HTR-8/SVneo (cell line): ENCODE results near the gene APOB.

Source experiments
- DNase-seq: peaks from one replicate; pipeline ENCODE4 v3.0.0; 2011; ENCODE audit warnings: low spot score, mixed read lengths; ENCODE audit not compliant: insufficient read length
- FAIRE-seq: peaks from 2 replicates; lab custom pipeline; 2011; peaks lifted over from hg19 to GRCh38; lab: Jason Lieb, UNC

APOB gene

GRCh38 chr2:21021430-21021829 is 22.4 kb downstream of the APOB start:
- no peak for DNase-seq
- FAIRE-seq = no peak

DNA sequence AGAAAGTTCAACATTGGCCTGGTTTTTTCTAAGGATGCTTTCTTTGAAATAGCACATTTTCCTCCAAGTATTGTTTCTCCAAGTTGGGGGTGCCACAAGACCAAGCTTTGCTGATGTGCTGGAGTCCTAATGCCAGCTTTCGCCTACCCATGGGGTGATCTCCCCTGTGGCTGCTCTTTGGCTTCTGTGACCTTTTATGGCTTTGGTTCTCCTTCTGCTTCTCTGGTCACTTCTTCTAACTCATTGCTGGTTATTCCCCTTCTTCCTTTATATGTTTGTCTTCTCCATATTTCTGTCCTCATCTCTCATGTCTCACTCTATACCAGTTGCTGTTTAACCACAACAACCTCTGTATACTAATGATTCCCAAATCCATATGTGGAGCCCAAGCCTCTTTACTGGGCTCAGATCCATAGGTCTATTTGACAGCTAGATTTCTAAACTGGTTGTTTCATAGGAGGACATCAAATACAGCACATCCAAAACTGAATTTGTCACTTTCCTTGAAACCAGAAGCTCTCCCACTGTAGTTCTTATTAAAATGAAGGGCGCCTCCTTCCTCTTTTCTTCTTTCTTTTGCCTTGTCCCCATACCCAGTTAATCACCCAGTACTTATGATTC is 23.1 kb downstream of the APOB start:
- FAIRE-seq = no peak
- DNase-seq = no peak

DNA sequence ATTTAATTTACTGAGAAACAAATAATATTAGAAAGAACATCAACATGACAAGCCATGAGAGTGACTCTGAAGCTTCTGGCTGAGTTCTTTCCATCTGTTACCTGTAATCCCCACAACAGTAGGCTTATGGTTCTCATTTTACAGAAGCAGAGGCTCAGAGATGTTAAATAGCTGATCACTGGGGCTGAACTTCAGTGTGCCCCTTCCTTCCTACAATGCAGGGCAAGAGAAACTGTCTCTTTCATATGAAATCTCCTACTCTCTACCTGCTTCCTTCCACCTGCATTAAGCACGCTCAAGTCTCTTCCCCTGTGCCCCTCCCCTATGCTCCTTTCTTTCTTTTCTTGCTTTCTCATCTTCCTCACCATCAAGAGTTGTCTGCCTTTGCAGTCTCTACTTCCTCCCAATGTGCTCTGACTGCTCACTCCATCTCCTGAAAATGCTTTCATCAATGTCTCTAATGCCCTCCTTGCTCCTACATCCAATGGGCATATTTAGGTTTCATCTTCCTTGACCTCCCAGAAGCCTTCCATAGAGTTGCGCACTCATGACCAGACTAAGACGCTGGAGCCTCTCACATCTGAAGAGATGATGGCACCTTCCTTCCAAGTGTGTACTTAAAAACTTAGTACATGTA is 23.7 kb downstream of the APOB start:
- DNase-seq (no peak), FAIRE-seq (no peak)

- no peak for FAIRE-seq
These were observed 24.2 kb downstream of the APOB start for GRCh38 chr2:21019678-21020021.

DNA sequence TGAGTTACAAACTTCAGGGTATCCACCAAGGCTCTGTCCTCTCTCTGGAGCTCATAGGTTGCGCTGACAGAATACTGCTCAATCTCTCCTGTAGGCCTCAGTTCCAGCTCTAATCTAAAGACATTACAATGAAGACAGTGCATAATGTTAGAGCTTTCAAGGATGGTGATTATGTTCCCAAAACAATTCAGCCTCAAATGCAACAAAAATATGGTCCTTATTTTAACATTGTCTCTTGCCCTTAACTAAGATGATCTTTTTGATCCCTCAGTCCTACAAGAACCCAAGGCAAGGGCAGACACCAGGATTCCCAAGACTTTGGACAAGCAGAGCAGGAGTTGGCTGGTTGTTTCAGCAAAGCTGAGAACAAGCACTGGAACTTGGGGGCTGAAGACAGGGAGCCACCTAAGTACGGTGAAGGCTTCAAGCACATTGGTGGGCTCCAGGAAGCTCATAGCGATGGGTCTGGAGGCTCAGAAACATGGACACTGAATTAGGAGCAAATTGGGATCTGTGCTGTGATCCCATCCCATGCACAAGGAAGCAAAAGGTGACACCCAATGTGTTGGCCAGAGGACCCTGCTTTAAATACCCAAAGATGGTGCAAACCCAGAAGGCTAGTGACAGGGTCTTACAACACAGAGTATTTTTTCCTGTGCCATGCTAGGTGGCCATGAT is 24.7 kb downstream of the APOB start:
- FAIRE-seq (no peak), DNase-seq (no peak)

More at GRCh38 chr2:21019678-21020021, 24.2 kb downstream of the APOB start:
- no peak for DNase-seq

GRCh38 chr2:21018290-21018689 is 25.6 kb downstream of the APOB start:
- DNase-seq (no peak), FAIRE-seq (no peak)

GRCh38 chr2:21017748-21018276 is 26.1 kb downstream of the APOB start:
- no peak for DNase-seq
- FAIRE-seq = no peak

DNA sequence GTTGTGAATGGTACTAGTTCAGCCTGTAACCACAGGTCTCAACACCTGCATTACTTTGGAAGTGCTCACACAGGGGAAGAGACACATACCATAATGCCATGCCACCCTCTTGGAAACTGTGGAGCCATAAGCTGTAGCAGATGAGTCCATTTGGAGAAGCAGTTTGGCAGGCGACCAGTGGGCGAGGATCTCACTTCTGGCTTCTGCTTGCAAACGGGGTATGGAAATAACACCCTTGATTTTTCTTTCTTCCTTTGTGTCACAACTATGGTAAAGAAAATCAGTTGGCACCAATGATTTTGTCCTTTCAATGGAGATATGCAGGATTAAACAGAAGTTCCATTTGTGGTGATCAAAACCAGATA is 28.6 kb downstream of the APOB start:
- DNase-seq (no peak), FAIRE-seq (no peak)

DNA sequence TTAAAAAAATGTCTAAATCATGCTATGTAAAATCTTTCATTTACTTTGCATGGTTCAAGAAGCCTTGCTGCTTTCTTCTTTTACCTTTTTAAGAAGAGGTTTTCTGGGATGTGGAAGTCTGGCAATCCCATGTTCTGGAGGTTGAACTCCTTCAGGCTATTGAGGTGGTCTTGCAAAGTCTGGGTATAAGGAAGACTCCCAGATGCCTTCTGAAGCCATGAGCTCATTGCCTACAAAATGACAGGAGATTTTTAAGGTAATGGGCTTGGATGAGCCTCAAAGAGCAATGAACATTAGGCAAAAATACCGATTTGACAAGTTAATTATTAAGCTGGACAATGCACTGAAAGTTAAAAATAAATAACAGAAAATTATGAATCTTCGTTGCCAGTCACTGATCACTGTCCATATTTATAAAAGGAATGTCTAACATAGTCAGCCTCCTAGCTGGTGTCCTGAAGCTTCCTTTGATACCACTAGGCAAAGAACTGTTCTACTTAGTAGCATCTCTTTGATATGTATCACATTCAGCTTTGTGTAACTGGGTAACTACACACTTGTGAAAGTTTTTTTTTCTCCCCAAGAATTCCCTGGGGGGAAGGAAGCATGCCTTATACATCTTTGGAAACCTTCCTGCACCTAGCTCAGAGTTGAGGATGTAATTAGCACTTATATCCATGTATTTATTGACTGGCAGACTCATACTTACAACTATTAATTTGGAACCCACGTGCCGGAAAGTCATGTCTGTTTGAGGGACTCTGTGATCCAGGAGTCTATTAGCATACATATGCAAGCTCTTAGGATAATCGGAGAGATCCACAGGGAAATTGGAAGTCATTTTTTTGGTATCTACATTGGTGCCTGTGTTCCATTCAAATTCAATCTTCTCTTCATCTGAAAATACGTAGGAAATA is 29.3 kb downstream of the APOB start:
- DNase-seq = no peak
- no peak for FAIRE-seq

- DNase-seq (no peak), FAIRE-seq (no peak)
These were observed 30.6 kb downstream of the APOB start for GRCh38 chr2:21013043-21013816.

DNA sequence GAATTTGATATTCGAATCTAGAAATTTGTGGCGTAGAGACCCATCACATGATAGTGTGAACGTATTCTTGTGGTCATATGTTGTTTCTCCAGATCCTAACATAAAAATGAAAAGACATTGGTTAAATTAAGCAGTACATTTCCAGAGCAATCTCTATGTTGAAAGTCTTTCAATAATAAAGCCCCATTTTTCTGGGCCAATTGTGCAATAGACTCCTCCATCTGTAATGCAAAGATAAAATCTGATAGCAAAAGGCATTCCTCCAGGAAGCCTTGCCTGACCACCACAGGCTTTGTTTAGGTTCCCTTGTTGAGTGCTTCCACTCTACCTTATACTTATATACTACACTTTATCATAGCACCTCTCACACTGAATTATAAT is 31.3 kb downstream of the APOB start:
- FAIRE-seq = no peak

GRCh38 chr2:21011876-21012556 is 31.9 kb downstream of the APOB start:
- DNase-seq (no peak), FAIRE-seq (no peak)

More for the DNA sequence above, 31.3 kb downstream of the APOB start:
- no peak for DNase-seq

GRCh38 chr2:21011453-21011852 is 32.4 kb downstream of the APOB start:
- DNase-seq (no peak), FAIRE-seq (peak; percentile 26)

DNA sequence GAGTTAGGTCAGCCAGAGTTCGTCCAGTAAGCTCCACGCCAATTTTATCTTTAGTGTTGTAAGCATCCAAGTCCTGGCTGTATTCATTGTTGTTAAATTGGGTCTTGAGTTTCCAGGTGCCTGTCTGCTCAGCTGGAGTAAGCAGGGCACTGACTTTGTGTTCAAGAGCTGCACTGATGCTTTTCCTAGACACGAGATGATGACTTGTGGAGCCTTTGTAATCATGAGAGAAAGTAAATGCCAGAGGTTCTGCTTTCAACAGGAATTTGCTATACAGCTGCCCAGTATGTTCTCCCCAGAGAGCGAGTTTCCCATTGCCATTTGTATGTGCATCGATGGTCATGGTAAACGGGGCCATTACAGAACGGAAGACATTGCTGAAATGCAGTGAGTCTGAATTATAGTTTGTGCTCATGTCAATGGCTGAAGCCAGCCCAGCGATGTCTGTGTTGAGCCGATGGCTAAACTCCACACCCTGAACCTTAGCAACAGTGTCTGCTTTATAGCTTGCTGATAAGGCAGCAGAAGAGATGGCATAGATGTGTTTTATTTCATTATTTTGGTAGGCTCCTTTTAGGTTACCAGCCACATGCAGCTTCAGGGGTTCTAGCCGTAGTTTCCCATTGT is 32.9 kb downstream of the APOB start:
- no peak for DNase-seq
- FAIRE-seq = peak; percentile 46

DNA sequence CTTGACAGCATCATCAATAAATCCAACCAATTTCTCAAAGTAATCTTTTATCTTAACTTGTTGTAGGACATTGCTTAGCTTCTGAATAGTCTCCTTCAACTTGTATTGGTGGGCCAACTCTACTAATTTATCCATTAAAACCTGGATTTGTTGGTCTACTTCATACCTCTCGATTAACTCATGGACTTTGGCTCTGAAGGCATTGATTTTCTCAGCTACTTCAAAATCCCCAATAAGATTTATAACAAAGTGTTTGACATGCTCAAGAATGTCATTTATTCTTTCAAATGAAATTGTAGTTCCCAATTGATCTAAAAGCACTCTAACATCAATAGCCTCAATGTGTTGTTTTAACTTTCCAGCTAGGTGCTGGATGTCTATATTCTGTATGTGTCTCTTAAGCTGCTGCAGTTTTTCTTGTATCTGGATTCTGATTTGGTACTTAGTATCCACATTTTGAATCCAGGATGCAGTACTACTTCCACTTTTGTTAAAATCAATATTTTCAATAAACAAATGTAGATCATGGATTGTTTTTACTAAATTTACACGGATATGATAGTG is 34.1 kb downstream of the APOB start:
- no peak for FAIRE-seq
- no peak for DNase-seq

DNA sequence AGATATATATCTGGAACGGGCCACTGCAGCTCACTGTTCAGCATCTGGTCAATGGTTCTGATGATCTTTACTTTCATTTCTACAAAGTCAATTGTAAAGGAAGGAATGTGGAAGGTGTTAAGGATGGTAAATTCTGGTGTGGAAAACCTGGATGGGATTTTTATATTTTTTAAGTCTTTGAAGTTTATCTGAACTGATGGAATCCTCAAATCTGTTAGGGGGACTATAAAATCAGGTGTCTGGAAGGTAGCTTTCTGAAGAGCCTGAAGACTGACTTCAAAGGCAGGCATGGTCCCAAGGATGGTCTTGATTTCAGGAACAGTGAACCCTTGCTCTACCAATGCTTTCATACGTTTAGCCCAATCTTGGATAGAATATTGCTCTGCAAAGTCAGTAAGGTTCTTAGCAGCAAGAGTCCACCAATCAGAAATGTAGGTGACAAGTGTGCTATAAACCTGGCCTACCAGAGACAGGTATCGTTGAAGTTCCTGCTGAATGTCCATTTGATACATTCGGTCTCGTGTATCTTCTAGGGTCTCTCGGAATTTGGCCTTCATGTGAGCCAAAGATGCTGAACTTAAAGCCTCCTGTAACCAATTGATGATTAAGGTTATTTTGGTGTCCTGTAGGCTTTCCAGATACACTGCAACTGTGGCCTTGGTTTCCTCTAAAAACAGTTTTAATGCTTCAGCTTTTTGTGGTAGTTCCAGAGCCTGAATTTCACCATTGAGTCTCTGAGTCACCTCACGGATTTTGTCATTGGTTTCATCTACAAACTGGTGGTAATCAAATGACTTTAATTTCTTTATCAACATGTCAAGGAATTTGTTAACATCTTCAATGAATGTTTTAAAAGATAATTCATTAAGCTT is 34.8 kb downstream of the APOB start:
- no peak for DNase-seq
- FAIRE-seq = no peak

- DNase-seq (no peak), FAIRE-seq (no peak)
These were observed 35.7 kb downstream of the APOB start for GRCh38 chr2:21008014-21008789.
